Adrenal gland (tissue), 5 donors: ENCODE measurements around the gene HEPN1.

Experiments
- POLR2A ChIP-seq, 2 donors: fragments of 450-650 bp; IDR thresholded peaks; one replicate each; pipeline ENCODE4 v1.6.1; 2017; ENCODE audit warnings: antibody characterized with exemption in 2 of 2, mild to moderate bottlenecking in 2 of 2, moderate library complexity in 1 of 2
- TF ChIP-seq, protein P1 (sequence below), 6 experiments: fragments of 450-650 bp in 4 of 6; fragments of 200-600 bp in 2 of 6; sonication (generic) in 1 of 6; IDR thresholded peaks; 1 replicate in 5 of 6; 2 replicates in 1 of 6; pipeline versions ENCODE4 v1.5.1 to v1.8.0; 2016 to 2021; ENCODE audit warnings: antibody characterized with exemption in 6 of 6, mild to moderate bottlenecking in 2 of 6, moderate library complexity in 1 of 6
- donor health status: DM: no; HTN: no; CAD: no.

DNA sequence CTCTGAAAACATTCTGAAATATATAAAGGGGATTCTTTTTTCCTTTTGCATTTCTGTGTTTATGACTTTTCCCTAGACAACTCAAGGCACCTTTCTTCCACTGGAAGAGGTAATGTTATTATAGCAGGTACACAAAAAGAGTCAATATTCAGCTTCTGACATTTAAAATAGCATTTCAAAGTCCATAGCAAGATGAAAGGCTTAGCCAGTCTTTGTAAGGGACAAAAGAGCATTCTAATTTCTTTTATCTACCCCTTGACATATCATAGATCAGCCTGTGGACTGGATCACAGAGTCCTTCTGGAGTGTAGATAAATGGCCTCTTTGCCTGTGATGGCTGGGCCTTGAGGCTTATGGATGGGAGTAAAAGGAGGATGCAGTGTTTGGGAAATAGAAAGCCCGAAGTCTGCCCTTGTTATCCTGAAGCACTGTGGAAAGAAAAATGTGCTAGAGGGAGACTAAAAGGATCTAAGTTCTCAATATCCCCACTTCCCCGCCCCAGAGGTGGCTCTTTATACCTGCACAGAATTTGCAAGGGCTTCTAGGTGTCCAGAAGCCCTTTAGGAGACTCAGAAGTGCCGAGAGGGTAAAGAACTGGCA lies 18.4 kb downstream of the HEPN1 start:
- TF ChIP-seq, protein P1, sequence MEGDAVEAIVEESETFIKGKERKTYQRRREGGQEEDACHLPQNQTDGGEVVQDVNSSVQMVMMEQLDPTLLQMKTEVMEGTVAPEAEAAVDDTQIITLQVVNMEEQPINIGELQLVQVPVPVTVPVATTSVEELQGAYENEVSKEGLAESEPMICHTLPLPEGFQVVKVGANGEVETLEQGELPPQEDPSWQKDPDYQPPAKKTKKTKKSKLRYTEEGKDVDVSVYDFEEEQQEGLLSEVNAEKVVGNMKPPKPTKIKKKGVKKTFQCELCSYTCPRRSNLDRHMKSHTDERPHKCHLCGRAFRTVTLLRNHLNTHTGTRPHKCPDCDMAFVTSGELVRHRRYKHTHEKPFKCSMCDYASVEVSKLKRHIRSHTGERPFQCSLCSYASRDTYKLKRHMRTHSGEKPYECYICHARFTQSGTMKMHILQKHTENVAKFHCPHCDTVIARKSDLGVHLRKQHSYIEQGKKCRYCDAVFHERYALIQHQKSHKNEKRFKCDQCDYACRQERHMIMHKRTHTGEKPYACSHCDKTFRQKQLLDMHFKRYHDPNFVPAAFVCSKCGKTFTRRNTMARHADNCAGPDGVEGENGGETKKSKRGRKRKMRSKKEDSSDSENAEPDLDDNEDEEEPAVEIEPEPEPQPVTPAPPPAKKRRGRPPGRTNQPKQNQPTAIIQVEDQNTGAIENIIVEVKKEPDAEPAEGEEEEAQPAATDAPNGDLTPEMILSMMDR (IDR thresholded peaks at IDR 0.05) = no peak
- no peak for TF ChIP-seq POLR2A (IDR thresholded peaks at IDR 0.05)
